ENCODE data around the gene CASP2. TPM values are rescaled to one million over a fixed set of nuclear protein-coding genes. Genes with fewer than 3 reads are reported as not detected.

CASP2 gene
- total RNA-seq, 1 experiment from 2014 or later: 62.0 TPM

GRCh38 chr7:143296686-143297085 is 8.5 kb downstream of the CASP2 start:
- peaks cover 18% of the 10 kb centered on the region for H3K4me1 ChIP-seq
- no peaks in the 10 kb centered on the region for H3K27me3 Mint-ChIP-seq (ENCODE audit: insufficient read depth, unreplicated experiment)
- no peaks in the 10 kb centered on the region for H3K27me3 ChIP-seq (replicated peaks; ENCODE audit: control insufficient read depth, insufficient read depth, low read length)
- H3K27ac Mint-ChIP-seq (ENCODE audit: unreplicated experiment): no peak overlapping the region
- no peak overlapping the region for H3K4me3 ChIP-seq (ENCODE audit: low read depth, low read length)
- BruUV-seq (replicated peaks): no TSS peak
- H3K4me1 Mint-ChIP-seq (ENCODE audit: low read depth, unreplicated experiment): peaks cover 26% of the 10 kb centered on the region
- peaks cover 96% of the 10 kb centered on the region for H3K36me3 Mint-ChIP-seq (ENCODE audit: insufficient read depth, unreplicated experiment)
- peaks cover 5% of the 10 kb centered on the region for H3K36me3 ChIP-seq (ENCODE audit: control insufficient read depth, insufficient read depth, low read length)
- DNase-seq: no peak
- H3K9me3 Mint-ChIP-seq (ENCODE audit: unreplicated experiment): no peaks in the 10 kb centered on the region
- H3K9me3 ChIP-seq: no peaks in the 10 kb centered on the region
- no peak overlapping the region for H3K4me3 Mint-ChIP-seq (ENCODE audit: unreplicated experiment)
- intact Hi-C loops (cut with micrococcal nuclease; ENCODE audit: unreplicated experiment): no loop called here
- ChIA-PET CTCF (interaction anchor here (0.6 to 2.2 kb wide), 2 partner anchors 9 to 56 kb away, joined by 8 to 10 read pairs; no protein-coding TSS in a partner anchor), POLR2A (interaction anchor here (0.5 to 1.4 kb wide), 3 partner anchors 9 to 112 kb away, joined by 3 to 5 read pairs (median 4); partner anchors contain the start of gene CASP2)
- TF ChIP-seq, protein P1, sequence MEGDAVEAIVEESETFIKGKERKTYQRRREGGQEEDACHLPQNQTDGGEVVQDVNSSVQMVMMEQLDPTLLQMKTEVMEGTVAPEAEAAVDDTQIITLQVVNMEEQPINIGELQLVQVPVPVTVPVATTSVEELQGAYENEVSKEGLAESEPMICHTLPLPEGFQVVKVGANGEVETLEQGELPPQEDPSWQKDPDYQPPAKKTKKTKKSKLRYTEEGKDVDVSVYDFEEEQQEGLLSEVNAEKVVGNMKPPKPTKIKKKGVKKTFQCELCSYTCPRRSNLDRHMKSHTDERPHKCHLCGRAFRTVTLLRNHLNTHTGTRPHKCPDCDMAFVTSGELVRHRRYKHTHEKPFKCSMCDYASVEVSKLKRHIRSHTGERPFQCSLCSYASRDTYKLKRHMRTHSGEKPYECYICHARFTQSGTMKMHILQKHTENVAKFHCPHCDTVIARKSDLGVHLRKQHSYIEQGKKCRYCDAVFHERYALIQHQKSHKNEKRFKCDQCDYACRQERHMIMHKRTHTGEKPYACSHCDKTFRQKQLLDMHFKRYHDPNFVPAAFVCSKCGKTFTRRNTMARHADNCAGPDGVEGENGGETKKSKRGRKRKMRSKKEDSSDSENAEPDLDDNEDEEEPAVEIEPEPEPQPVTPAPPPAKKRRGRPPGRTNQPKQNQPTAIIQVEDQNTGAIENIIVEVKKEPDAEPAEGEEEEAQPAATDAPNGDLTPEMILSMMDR (IDR thresholded peaks at IDR 0.05; ENCODE audit: insufficient read depth in 1 of 2, low read depth in 1 of 2, low read length in 1 of 2, severe bottlenecking in 1 of 2, unreplicated experiment in 1 of 2): no peak

DNA sequence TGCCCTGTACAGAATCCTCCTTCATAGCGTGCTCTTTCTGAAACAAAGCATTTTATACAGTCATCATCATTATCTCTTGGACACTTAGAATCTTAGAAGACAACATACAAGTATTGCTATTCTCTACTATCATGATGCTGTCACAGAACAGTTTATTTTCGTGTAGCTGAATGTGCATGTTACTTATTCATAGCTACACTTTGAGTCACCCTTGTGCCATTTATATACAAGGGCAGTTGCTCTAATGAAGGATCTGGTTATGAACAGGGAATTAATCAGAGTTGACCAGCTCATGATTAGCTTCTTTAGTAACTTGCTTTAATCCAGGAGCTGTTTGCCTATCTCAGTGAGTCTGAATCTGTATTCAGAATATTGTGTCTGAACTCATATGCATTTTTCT is 11.2 kb downstream of the CASP2 start:
- no peaks in the 10 kb centered on the region for H3K9me3 Mint-ChIP-seq (ENCODE audit: unreplicated experiment)
- CTCF ChIA-PET: interaction anchor here (0.6 to 1.6 kb wide), 7 partner anchors 11 to 1439 kb away, joined by 3 to 10 read pairs (median 3); partner anchors contain the start of genes CASP2 and GSTK1
- H3K4me3 Mint-ChIP-seq (ENCODE audit: unreplicated experiment): no peak overlapping the region
- no peaks in the 10 kb centered on the region for H3K27me3 Mint-ChIP-seq (ENCODE audit: insufficient read depth, unreplicated experiment)
- Histone ChIP-seq H3K4me3 (ENCODE audit: low read depth, low read length) (no peak overlapping the region), H3K4me1 (peaks cover 18% of the 10 kb centered on the region), H3K36me3 (ENCODE audit: control insufficient read depth, insufficient read depth, low read length) (peaks cover 6% of the 10 kb centered on the region; the same call in 1 of the 2 replicates), H3K9me3 (no peaks in the 10 kb centered on the region), H3K27me3 (replicated peaks; ENCODE audit: control insufficient read depth, insufficient read depth, low read length) (no peaks in the 10 kb centered on the region)
- no peak for DNase-seq
- H3K4me1 Mint-ChIP-seq (ENCODE audit: low read depth, unreplicated experiment): peaks cover 26% of the 10 kb centered on the region
- H3K27ac Mint-ChIP-seq (ENCODE audit: unreplicated experiment): no peak overlapping the region
- H3K36me3 Mint-ChIP-seq (ENCODE audit: insufficient read depth, unreplicated experiment): peaks cover 96% of the 10 kb centered on the region
- POLR2A ChIA-PET: interaction anchor here (1.2 kb wide), 1 partner anchor 11 kb away, joined by 4 read pairs; the partner anchor contains the start of gene CASP2
- BruUV-seq (replicated peaks): no TSS peak
- intact Hi-C loops (cut with micrococcal nuclease; ENCODE audit: unreplicated experiment): loop anchor here (1.0 kb wide), 1 partner anchor 59 kb away; no protein-coding TSS in a partner anchor
- TF ChIP-seq, protein P1 (IDR thresholded peaks at IDR 0.05; ENCODE audit: insufficient read depth in 1 of 2, low read depth in 1 of 2, low read length in 1 of 2, severe bottlenecking in 1 of 2, unreplicated experiment in 1 of 2): no peak

DNA sequence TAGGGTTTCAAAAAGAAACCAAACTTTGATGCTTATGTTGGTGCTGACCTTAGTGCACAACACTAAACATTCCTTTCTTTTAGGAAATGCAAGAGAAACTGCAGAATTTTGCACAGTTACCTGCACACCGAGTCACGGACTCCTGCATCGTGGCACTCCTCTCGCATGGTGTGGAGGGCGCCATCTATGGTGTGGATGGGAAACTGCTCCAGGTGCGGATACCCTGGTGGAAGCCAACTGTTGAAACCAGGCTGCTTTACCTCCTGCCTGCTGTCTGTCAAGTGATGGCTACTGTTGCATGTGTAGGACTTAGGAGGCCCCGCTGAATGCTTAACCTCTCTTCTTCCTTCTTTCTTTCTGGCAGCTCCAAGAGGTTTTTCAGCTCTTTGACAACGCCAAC is 11.7 kb downstream of the CASP2 start:
- intact Hi-C loops (cut with micrococcal nuclease; ENCODE audit: unreplicated experiment): loop anchor here (1.0 kb wide), 2 partner anchors 37 to 60 kb away; partner anchors contain the start of gene GSTK1
- Histone ChIP-seq H3K4me3 (ENCODE audit: low read depth, low read length) (no peak overlapping the region), H3K36me3 (ENCODE audit: control insufficient read depth, insufficient read depth, low read length) (peaks cover 4% of the 10 kb centered on the region; the same call in 1 of the 2 replicates), H3K4me1 (peaks cover 18% of the 10 kb centered on the region), H3K9me3 (no peaks in the 10 kb centered on the region), H3K27me3 (replicated peaks; ENCODE audit: control insufficient read depth, insufficient read depth, low read length) (no peaks in the 10 kb centered on the region)
- ChIA-PET POLR2A (interaction anchor here (1.2 kb wide), 1 partner anchor 12 kb away, joined by 4 read pairs; the partner anchor contains the start of gene CASP2), CTCF (interaction anchor here (0.6 to 1.6 kb wide), 6 partner anchors 12 to 1439 kb away, joined by 3 to 10 read pairs (median 4); partner anchors contain the start of genes CASP2 and GSTK1)
- no peaks in the 10 kb centered on the region for H3K27me3 Mint-ChIP-seq (ENCODE audit: insufficient read depth, unreplicated experiment)
- no peak overlapping the region for H3K4me3 Mint-ChIP-seq (ENCODE audit: unreplicated experiment)
- no peaks in the 10 kb centered on the region for H3K9me3 Mint-ChIP-seq (ENCODE audit: unreplicated experiment)
- no TSS peak for BruUV-seq (replicated peaks)
- peak; percentile 71 to 77 for DNase-seq
- peaks cover 26% of the 10 kb centered on the region for H3K4me1 Mint-ChIP-seq (ENCODE audit: low read depth, unreplicated experiment)
- TF ChIP-seq, protein P1 (IDR thresholded peaks at IDR 0.05; ENCODE audit: insufficient read depth in 1 of 2, low read depth in 1 of 2, low read length in 1 of 2, severe bottlenecking in 1 of 2, unreplicated experiment in 1 of 2): peak; percentile 68 to 71
- peaks cover 96% of the 10 kb centered on the region for H3K36me3 Mint-ChIP-seq (ENCODE audit: insufficient read depth, unreplicated experiment)
- H3K27ac Mint-ChIP-seq (ENCODE audit: unreplicated experiment): no peak overlapping the region

All from Caco-2 (cell line).